Peyer's patch (tissue), 4 donors: ENCODE measurements around the gene ZBTB11.

Experiments used
- POLR2A ChIP-seq, 2 donors: fragments of 450-650 bp; IDR thresholded peaks; one replicate each; pipeline ENCODE4 v1.5.1; 2017; ENCODE audit warnings: antibody characterized with exemption in 2 of 2, mild to moderate bottlenecking in 2 of 2, moderate library complexity in 2 of 2
- TF ChIP-seq, protein P1 (sequence below), 6 experiments: fragments of 450-650 bp in 4 of 6; fragments of 200-600 bp in 2 of 6; sonication (generic) in 1 of 6; IDR thresholded peaks; one replicate each; pipeline ENCODE4 v1.5.1; 2017 to 2019; ENCODE audit warnings: antibody characterized with exemption in 6 of 6, mild to moderate bottlenecking in 3 of 6, moderate library complexity in 1 of 6

GRCh38 chr3:101673953-101674352 lies 3.0 kb downstream of the ZBTB11 start:
- TF ChIP-seq, protein P1, sequence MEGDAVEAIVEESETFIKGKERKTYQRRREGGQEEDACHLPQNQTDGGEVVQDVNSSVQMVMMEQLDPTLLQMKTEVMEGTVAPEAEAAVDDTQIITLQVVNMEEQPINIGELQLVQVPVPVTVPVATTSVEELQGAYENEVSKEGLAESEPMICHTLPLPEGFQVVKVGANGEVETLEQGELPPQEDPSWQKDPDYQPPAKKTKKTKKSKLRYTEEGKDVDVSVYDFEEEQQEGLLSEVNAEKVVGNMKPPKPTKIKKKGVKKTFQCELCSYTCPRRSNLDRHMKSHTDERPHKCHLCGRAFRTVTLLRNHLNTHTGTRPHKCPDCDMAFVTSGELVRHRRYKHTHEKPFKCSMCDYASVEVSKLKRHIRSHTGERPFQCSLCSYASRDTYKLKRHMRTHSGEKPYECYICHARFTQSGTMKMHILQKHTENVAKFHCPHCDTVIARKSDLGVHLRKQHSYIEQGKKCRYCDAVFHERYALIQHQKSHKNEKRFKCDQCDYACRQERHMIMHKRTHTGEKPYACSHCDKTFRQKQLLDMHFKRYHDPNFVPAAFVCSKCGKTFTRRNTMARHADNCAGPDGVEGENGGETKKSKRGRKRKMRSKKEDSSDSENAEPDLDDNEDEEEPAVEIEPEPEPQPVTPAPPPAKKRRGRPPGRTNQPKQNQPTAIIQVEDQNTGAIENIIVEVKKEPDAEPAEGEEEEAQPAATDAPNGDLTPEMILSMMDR (IDR thresholded peaks at IDR 0.05), result no peak
- TF ChIP-seq POLR2A (IDR thresholded peaks at IDR 0.05), result no peak
